ENCODE data around the gene PDK3. TPM values are rescaled to one million over a fixed set of nuclear protein-coding genes. Genes with fewer than 3 reads are reported as not detected.

PDK3 gene
- polyA plus RNA-seq, 1 donor from 2014 or later, result 2.1 TPM

DNA sequence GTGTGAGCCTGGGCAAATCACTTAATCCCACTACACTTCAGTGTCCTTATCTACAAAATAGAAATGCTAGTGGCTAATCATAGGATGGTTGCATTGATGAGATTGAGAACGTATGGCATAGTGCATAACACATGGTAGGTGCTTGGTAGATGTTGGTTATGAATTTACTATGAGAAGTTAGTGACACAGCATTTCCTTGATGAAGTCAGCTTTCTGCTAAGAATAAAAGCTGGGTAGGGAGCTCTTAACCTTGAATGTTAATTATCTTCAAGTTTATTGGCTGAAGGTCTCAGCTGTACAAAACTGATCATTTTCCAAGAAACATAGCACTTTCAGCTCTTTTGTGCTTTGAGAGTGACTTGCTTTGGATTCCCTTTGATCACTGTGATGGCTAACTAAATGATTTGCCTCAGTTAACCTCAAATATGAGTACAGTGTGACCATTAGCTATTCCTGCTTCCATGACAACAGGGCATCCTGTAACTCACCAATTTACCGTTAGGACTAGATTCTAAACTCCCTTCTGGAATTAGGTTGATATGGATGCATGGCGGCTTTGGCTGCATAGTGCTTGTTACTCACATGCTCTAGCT is 17.8 kb downstream of the PDK3 start:
- no peak overlapping the region for H3K27ac ChIP-seq (ENCODE audit: low read length)
- H3K36me3 ChIP-seq (ENCODE audit: insufficient read depth, low read length), result no peaks in the 10 kb centered on the region
- TF ChIP-seq POLR2AphosphoS5 (IDR thresholded peaks at IDR 0.05) (no peak), EZH2 (IDR thresholded peaks at IDR 0.05; ENCODE audit: borderline replicate concordance, insufficient read depth, low read length, poor library complexity, severe bottlenecking) (no peak), RAD21 (conservative IDR thresholded peaks at IDR 0.05) (no peak), MXI1 (conservative IDR thresholded peaks at IDR 0.05; ENCODE audit: poor library complexity, severe bottlenecking) (no peak), EP300 (conservative IDR thresholded peaks at IDR 0.05; ENCODE audit: poor library complexity, severe bottlenecking) (no peak), SMC3 (conservative IDR thresholded peaks at IDR 0.05; ENCODE audit: poor library complexity) (no peak), TAF1 (IDR thresholded peaks at IDR 0.05; ENCODE audit: low read depth) (no peak)
- TF ChIP-seq, protein P1, sequence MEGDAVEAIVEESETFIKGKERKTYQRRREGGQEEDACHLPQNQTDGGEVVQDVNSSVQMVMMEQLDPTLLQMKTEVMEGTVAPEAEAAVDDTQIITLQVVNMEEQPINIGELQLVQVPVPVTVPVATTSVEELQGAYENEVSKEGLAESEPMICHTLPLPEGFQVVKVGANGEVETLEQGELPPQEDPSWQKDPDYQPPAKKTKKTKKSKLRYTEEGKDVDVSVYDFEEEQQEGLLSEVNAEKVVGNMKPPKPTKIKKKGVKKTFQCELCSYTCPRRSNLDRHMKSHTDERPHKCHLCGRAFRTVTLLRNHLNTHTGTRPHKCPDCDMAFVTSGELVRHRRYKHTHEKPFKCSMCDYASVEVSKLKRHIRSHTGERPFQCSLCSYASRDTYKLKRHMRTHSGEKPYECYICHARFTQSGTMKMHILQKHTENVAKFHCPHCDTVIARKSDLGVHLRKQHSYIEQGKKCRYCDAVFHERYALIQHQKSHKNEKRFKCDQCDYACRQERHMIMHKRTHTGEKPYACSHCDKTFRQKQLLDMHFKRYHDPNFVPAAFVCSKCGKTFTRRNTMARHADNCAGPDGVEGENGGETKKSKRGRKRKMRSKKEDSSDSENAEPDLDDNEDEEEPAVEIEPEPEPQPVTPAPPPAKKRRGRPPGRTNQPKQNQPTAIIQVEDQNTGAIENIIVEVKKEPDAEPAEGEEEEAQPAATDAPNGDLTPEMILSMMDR (IDR thresholded peaks at IDR 0.05; ENCODE audit: poor library complexity, severe bottlenecking), result no peak
- TF ChIP-seq, protein P2, sequence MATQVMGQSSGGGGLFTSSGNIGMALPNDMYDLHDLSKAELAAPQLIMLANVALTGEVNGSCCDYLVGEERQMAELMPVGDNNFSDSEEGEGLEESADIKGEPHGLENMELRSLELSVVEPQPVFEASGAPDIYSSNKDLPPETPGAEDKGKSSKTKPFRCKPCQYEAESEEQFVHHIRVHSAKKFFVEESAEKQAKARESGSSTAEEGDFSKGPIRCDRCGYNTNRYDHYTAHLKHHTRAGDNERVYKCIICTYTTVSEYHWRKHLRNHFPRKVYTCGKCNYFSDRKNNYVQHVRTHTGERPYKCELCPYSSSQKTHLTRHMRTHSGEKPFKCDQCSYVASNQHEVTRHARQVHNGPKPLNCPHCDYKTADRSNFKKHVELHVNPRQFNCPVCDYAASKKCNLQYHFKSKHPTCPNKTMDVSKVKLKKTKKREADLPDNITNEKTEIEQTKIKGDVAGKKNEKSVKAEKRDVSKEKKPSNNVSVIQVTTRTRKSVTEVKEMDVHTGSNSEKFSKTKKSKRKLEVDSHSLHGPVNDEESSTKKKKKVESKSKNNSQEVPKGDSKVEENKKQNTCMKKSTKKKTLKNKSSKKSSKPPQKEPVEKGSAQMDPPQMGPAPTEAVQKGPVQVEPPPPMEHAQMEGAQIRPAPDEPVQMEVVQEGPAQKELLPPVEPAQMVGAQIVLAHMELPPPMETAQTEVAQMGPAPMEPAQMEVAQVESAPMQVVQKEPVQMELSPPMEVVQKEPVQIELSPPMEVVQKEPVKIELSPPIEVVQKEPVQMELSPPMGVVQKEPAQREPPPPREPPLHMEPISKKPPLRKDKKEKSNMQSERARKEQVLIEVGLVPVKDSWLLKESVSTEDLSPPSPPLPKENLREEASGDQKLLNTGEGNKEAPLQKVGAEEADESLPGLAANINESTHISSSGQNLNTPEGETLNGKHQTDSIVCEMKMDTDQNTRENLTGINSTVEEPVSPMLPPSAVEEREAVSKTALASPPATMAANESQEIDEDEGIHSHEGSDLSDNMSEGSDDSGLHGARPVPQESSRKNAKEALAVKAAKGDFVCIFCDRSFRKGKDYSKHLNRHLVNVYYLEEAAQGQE (IDR thresholded peaks at IDR 0.05; ENCODE audit: borderline replicate concordance), result no peak
- H3K9me2 ChIP-seq (ENCODE audit: insufficient read depth, low read length), result no peaks in the 10 kb centered on the region
- H3F3A ChIP-seq (ENCODE audit: insufficient read depth, low read length, poor library complexity, severe bottlenecking), result no peaks in the 10 kb centered on the region
- H3K27me3 ChIP-seq (ENCODE audit: insufficient read depth, low read depth, low read length), result no peaks in the 10 kb centered on the region
- no peak overlapping the region for H2AFZ ChIP-seq (ENCODE audit: low read depth, low read length)
- no peaks in the 10 kb centered on the region for H3K9me3 ChIP-seq (ENCODE audit: low read length)
- H3K4me3 ChIP-seq (ENCODE audit: low read length), result no peak overlapping the region
- H3K79me2 ChIP-seq (replicated peaks; ENCODE audit: insufficient read depth, low read length), result no peaks in the 10 kb centered on the region
- no peaks in the 10 kb centered on the region for H4K20me1 ChIP-seq (ENCODE audit: insufficient read depth)
- no peak overlapping the region for H3K9ac ChIP-seq (ENCODE audit: low read length)
- H3K4me2 ChIP-seq (ENCODE audit: low read length), result no peak overlapping the region

DNA sequence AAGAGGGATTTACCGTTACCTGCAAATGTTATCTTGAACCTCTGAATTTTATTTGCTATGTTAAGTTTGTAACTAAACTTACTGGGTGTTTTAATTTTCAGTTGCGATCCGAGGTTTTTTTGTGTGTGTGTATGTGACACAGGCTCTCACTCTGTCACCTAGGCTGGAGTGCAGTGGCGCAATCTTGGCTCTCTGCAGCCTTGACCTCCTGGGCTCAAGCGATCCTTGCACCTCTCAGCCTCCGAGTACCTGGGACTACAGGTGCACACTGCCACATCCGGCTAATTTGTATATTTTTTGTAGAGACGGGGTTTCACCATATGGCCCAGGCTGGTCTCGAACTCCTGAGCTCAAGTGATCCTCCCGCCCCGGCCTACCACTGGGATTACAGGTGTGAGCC is 18.5 kb downstream of the PDK3 start:
- Histone ChIP-seq H2AFZ (ENCODE audit: low read depth, low read length) (no peak overlapping the region), H3K4me3 (ENCODE audit: low read length) (no peak overlapping the region), H3K36me3 (ENCODE audit: insufficient read depth, low read length) (no peaks in the 10 kb centered on the region), H3K9me2 (ENCODE audit: insufficient read depth, low read length) (no peaks in the 10 kb centered on the region), H3F3A (ENCODE audit: insufficient read depth, low read length, poor library complexity, severe bottlenecking) (no peaks in the 10 kb centered on the region), H3K9ac (ENCODE audit: low read length) (no peak overlapping the region), H4K20me1 (ENCODE audit: insufficient read depth) (no peaks in the 10 kb centered on the region), H3K27ac (ENCODE audit: low read length) (no peak overlapping the region), H3K4me2 (ENCODE audit: low read length) (no peak overlapping the region), H3K27me3 (ENCODE audit: insufficient read depth, low read depth, low read length) (no peaks in the 10 kb centered on the region), H3K9me3 (ENCODE audit: low read length) (no peaks in the 10 kb centered on the region), H3K79me2 (replicated peaks; ENCODE audit: insufficient read depth, low read length) (no peaks in the 10 kb centered on the region)
- TF ChIP-seq EP300 (conservative IDR thresholded peaks at IDR 0.05; ENCODE audit: poor library complexity, severe bottlenecking), result no peak
- TF ChIP-seq EZH2 (IDR thresholded peaks at IDR 0.05; ENCODE audit: borderline replicate concordance, insufficient read depth, low read length, poor library complexity, severe bottlenecking), result no peak
- TF ChIP-seq TAF1 (IDR thresholded peaks at IDR 0.05; ENCODE audit: low read depth), result no peak
